HG03460 (cell line): ENCODE measurements around the gene DNASE1.
A peak's percentile ranks its signal among the peaks of the same experiment; 100 is the strongest.

Source experiments
- ATAC-seq: cut with Tn5 transposase; IDR thresholded peaks from one replicate; pipeline ENCODE4 v1.9.1; 2021; ENCODE audit not compliant: unreplicated experiment

Gene DNASE1

GRCh38 chr16:3661922-3662321 is 7.4 kb downstream of the DNASE1 start:
- ATAC-seq: no peak

GRCh38 chr16:3662601-3663000 is 8.1 kb downstream of the DNASE1 start:
- no peak for ATAC-seq

- no peak for ATAC-seq
Measured at GRCh38 chr16:3664187-3664896, 9.9 kb downstream of the DNASE1 start.

- ATAC-seq: no peak
Measured at GRCh38 chr16:3665508-3665907, 11.0 kb downstream of the DNASE1 start.

- ATAC-seq: no peak
Measured at GRCh38 chr16:3668626-3669025, 14.1 kb downstream of the DNASE1 start.

- no peak for ATAC-seq
Measured at GRCh38 chr16:3669082-3669481, 14.6 kb downstream of the DNASE1 start.

- ATAC-seq: no peak
Measured at GRCh38 chr16:3670711-3671110, 16.2 kb downstream of the DNASE1 start.

GRCh38 chr16:3671424-3671823 is 16.9 kb downstream of the DNASE1 start:
- ATAC-seq: no peak

GRCh38 chr16:3672571-3673041 is 18.1 kb downstream of the DNASE1 start:
- ATAC-seq: no peak

GRCh38 chr16:3673201-3673600 is 18.7 kb downstream of the DNASE1 start:
- no peak for ATAC-seq

GRCh38 chr16:3673676-3674377 is 19.3 kb downstream of the DNASE1 start:
- no peak for ATAC-seq

- ATAC-seq: no peak
Measured at GRCh38 chr16:3674513-3675295, 20.2 kb downstream of the DNASE1 start.

GRCh38 chr16:3675601-3676130 is 21.2 kb downstream of the DNASE1 start:
- ATAC-seq: no peak

GRCh38 chr16:3677994-3678393 is 23.5 kb downstream of the DNASE1 start:
- no peak for ATAC-seq

GRCh38 chr16:3681206-3681605 is 26.7 kb downstream of the DNASE1 start:
- ATAC-seq: no peak

GRCh38 chr16:3687021-3687420 is 32.5 kb downstream of the DNASE1 start:
- no peak for ATAC-seq

GRCh38 chr16:3687792-3688191 is 33.3 kb downstream of the DNASE1 start:
- ATAC-seq: no peak

GRCh38 chr16:3689731-3690130 is 35.2 kb downstream of the DNASE1 start:
- ATAC-seq: no peak

- peak; percentile 75 for ATAC-seq
Measured at GRCh38 chr16:3690470-3690928, 36.0 kb downstream of the DNASE1 start.

- ATAC-seq: no peak
Measured at GRCh38 chr16:3690980-3691720, 36.7 kb downstream of the DNASE1 start.

- no peak for ATAC-seq
Measured at GRCh38 chr16:3691761-3692160, 37.3 kb downstream of the DNASE1 start.
